NB4 (cell line): ENCODE measurements around the gene BTG2.
A peak's percentile ranks its signal among the peaks of the same experiment; 100 is the strongest.

ENCODE experiments used
- DNase-seq: peaks from one replicate; pipeline ENCODE4 v3.0.0; 2010; ENCODE audit warnings: low read depth
- H3K4me3 ChIP-seq: one replicate; pipeline ENCODE4 v1.5.1; 2011; ENCODE audit warnings: mild to moderate bottlenecking, low read depth, low read length, moderate library complexity
- MYC ChIP-seq: IDR thresholded peaks from 2 replicates; pipeline ENCODE4 v1.6.1; 2011; ENCODE audit warnings: low read depth, low read length
- POLR2A ChIP-seq: IDR thresholded peaks from 2 replicates; pipeline ENCODE4 v1.6.1; 2011; ENCODE audit warnings: mild to moderate bottlenecking; ENCODE audit not compliant: insufficient read length; ENCODE audit errors: extremely low read depth
- TF ChIP-seq, protein P1 (sequence below): IDR thresholded peaks from 2 replicates; pipeline ENCODE4 v1.6.1; 2011; ENCODE audit warnings: low read depth, low read length
- TF ChIP-seq, protein P2 (sequence below): IDR thresholded peaks from one replicate; pipeline ENCODE4 v1.5.1; 2012; ENCODE audit warnings: low read depth, low read length

Gene BTG2

DNA sequence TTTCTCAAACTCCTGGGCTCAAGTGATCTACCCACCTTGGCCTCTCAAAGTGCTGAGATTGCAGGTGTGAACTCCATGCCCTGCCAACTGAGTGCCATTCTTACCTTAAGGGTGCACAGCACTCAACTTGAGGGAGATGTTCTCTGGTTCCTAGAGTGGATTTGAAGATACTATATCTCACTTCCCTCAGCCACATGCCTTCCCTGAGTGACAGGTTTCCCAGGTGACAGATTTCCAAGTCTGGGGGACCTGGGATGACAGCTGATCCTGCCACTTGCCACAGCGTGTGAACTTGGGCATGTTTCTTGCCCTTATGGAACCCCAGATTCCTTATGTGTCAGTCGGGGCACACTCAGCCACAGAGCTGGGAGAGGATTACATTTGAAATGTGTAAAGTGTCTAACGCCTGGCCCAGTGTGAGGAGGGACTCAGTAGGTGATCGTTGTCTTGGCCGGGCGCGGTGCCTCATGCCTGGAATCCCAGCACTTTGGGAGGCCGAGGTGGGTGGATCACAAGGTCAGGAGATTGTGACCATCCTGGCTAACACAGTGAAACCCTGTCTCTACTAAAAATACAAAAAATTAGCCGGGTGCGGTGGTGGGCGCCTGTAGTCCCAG, 29.6 kb upstream of the BTG2 start:
- no peak for TF ChIP-seq MYC
- TF ChIP-seq, protein P1, sequence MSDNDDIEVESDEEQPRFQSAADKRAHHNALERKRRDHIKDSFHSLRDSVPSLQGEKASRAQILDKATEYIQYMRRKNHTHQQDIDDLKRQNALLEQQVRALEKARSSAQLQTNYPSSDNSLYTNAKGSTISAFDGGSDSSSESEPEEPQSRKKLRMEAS, result no peak
- no peak for TF ChIP-seq POLR2A
- TF ChIP-seq, protein P2, sequence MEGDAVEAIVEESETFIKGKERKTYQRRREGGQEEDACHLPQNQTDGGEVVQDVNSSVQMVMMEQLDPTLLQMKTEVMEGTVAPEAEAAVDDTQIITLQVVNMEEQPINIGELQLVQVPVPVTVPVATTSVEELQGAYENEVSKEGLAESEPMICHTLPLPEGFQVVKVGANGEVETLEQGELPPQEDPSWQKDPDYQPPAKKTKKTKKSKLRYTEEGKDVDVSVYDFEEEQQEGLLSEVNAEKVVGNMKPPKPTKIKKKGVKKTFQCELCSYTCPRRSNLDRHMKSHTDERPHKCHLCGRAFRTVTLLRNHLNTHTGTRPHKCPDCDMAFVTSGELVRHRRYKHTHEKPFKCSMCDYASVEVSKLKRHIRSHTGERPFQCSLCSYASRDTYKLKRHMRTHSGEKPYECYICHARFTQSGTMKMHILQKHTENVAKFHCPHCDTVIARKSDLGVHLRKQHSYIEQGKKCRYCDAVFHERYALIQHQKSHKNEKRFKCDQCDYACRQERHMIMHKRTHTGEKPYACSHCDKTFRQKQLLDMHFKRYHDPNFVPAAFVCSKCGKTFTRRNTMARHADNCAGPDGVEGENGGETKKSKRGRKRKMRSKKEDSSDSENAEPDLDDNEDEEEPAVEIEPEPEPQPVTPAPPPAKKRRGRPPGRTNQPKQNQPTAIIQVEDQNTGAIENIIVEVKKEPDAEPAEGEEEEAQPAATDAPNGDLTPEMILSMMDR, result no peak
- DNase-seq, result no peak
- no peak overlapping the region for H3K4me3 ChIP-seq

DNA sequence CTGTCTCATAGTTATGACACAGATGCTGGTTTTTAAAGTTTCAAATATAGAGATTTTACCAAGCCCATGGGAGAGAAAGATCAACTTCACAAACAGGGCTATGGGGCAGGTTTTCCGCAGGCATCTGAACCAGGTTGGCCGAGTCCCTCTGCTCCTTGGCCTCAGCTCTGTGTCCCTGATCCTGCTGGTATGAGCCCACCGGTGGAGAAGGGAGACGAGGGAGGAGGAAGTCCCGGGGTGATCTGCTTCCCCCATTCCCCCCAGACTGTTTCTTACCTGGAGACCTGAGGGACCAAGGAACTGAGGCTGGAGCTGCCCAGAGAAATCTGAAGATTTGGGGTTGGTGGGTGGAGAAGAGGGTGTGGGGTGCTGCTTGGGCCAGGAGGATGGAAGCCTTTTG, 28.9 kb upstream of the BTG2 start:
- no peak for DNase-seq

GRCh38 chr1:203276916-203277545, 28.3 kb upstream of the BTG2 start:
- no peak for DNase-seq
- no peak overlapping the region for H3K4me3 ChIP-seq
- TF ChIP-seq POLR2A (no peak), MYC (no peak)
- TF ChIP-seq, protein P2, result no peak
- TF ChIP-seq, protein P1, result no peak

More for the DNA sequence above, 28.9 kb upstream of the BTG2 start:
- no peak for TF ChIP-seq MYC
- TF ChIP-seq, protein P1, result no peak
- TF ChIP-seq, protein P2, result no peak
- no peak overlapping the region for H3K4me3 ChIP-seq

GRCh38 chr1:203278082-203278884, 27.0 kb upstream of the BTG2 start:
- peak; percentile 45 for DNase-seq

GRCh38 chr1:203278885-203279406, 26.4 kb upstream of the BTG2 start:
- H3K4me3 ChIP-seq, result no peak overlapping the region
- no peak for DNase-seq
- no peak for TF ChIP-seq POLR2A
- TF ChIP-seq MYC, result no peak

More at GRCh38 chr1:203278082-203278884, 27.0 kb upstream of the BTG2 start:
- no peak overlapping the region for H3K4me3 ChIP-seq
- TF ChIP-seq, protein P1, result no peak
- TF ChIP-seq, protein P2, result no peak
- TF ChIP-seq POLR2A, result no peak
- no peak for TF ChIP-seq MYC

GRCh38 chr1:203280061-203280460, 25.3 kb upstream of the BTG2 start:
- H3K4me3 ChIP-seq, result no peak overlapping the region
- TF ChIP-seq, protein P1, result no peak
- no peak for TF ChIP-seq MYC
- TF ChIP-seq POLR2A, result no peak
- TF ChIP-seq, protein P2, result no peak
- DNase-seq, result no peak
